Parietal lobe (tissue), 1 donor: ENCODE data around the gene GLIS2. TPM values are rescaled to one million over a fixed set of nuclear protein-coding genes. Genes with fewer than 3 reads are reported as not detected.

Experiments
- total RNA-seq: library from RNA; depleted of rRNA; stranded (reverse); fragments of >200 nt; gene quantifications from one replicate; pipeline ENCODE4 v1.2.3, GENCODE V29; 2014

The GLIS2 gene
- total RNA-seq = 4.7 TPM

DNA sequence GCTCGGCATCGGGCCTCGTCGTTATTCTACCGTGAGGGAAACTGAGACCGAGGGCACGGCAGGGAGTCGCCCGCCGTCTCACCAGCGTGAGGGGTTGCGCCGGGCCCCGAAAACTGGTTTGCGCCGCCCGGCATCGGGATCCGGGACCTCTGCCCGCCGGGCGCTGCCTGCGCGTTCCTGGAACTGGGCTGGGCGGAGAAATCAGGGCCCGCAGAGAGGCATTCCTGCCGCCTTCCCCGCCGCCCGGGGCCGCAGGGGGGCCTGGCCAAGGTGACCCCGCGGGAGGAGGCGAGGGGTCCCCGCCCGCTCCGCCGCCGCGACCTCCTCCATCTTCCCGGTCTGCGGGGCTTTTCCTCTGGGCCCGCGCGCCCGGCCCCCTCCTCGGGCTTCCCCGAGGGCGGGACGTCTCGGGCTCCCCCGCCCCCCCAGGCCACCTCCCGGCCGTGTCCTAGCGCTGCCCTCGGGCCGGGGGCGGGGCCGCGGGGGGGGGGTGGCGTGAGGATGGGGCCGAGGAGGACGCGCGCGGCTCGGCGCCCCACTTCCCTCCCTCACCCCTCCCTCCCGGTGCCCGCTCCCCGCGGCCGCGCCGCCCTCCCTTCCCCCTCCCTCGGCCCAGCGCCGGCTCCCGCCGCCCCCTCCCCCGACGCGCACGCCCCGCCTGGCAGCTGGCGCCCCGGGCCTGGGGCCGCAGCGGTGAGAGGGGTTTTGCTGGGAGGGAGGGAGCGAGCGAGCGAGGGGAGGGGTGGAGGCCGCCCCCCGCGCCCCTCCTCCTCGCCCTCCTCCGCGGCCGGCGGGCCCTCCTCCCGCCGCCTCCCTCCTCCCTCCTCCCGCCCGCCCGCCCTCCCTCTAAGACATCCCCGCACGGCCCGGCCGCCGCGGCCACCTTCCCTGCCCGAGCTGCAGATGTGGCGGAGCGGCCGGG is at the start of gene GLIS2:
GLIS2 (plus strand) TSS at position 882 of the 922 bp plus-strand sequence. CDS start 16,214 bp downstream, outside the sequence.

DNA sequence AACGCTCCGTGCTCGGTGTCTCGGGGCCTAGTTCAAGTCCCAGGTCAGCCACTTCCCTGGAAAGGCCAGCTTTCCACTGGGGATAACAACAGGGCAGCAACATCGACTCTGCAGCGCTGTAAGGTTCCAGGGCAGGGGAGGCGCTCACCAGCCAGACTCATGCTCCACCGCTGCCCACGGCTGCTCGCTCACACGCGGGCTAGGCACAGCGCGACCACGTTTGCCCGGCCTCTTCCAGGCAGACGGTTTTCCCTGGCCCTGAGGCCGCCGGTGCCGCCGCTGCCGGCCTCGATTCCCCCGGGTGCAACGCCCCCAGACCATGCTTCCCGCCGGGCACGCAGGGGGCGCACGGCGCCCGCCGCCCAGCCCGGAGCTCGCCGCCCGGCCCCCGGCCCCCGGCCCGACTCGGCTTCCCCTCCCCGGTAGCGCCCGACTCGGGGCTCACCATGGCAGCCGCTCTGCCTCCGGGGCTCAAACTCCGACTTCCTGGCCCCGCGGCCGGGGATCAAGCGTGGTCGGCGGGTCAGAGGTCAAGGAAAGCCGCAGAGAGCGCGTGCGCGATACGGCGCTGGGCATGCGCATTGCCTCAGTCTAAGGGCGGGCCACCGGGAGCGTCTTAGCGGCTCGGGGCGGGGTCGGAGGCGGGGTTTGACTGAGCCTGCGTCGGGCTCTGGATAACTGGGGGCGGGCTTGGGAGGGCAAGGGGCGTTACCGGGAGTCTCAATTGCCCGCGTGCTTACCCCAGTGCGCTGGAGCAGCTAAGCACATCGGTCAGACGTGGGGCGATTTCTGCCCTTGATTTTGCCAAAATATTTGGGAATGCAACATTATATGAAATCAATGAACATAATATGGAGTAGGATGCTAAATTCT is 35.2 kb downstream of the GLIS2 start, which contains the start of gene PAM16:
PAM16 (minus strand) TSS at position 535 of the 873 bp plus-strand sequence; CDS start at position 448, 87 bp downstream.

DNA sequence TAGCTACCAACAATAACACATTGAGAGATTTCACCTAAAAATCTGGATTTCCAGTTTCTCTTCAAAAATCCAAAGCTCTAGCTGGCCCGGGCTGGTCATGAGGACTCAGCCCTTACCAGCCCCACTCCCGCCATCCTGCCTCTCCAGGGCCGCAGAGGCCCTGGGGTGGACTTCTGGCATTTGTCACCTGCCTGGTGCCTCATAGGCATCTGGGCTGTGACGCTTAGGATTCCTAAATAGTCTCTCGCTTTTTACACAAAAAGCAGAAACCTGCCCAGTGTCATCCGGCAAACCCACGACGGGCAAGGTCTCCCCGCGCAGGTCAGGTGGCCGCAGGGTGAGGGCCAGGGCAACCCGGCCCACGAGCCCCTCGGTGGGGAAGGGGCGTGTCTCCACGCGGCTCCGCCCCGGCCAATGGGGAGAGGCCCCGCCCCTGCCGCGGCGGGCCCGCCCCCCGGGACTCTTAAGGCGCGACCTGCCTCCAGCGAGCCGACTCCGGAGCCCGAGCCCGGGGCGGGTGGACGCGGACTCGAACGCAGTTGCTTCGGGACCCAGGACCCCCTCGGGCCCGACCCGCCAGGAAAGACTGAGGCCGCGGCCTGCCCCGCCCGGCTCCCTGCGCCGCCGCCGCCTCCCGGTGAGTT is 55.6 kb downstream of the GLIS2 start, which contains the start of gene VASN:
VASN (plus strand) TSS at position 492 of the 644 bp plus-strand sequence. CDS start 9,030 bp downstream, outside the sequence.

Other genes starting within 250 kb of the GLIS2 start
- gene ADCY9, start 199.6 kb upstream of the GLIS2 start, total RNA-seq = 13.5 TPM
- not detected for gene SRL, start 74.0 kb upstream of the GLIS2 start, total RNA-seq
- 10.6 TPM for gene TFAP4, start 43.0 kb upstream of the GLIS2 start, total RNA-seq
- 21.0 TPM for gene PAM16, start 35.3 kb downstream of the GLIS2 start, total RNA-seq
- 1.9 TPM for gene VASN, start 55.8 kb downstream of the GLIS2 start, total RNA-seq
- 54.8 TPM for gene CORO7, start 100.5 kb downstream of the GLIS2 start, total RNA-seq
- gene DNAJA3, start 109.8 kb downstream of the GLIS2 start, total RNA-seq = 33.2 TPM
- gene NMRAL1, start 158.6 kb downstream of the GLIS2 start, total RNA-seq = 57.9 TPM
- 42.9 TPM for gene HMOX2, start 160.3 kb downstream of the GLIS2 start, total RNA-seq
- gene CDIP1, start 222.7 kb downstream of the GLIS2 start, total RNA-seq = 18.2 TPM
- 0.63 TPM for gene C16orf96, start 240.3 kb downstream of the GLIS2 start, total RNA-seq